ENCODE data around the gene TEDC1. TPM values are rescaled to one million over a fixed set of nuclear protein-coding genes. Genes with fewer than 3 reads are reported as not detected.

The TEDC1 gene
- total RNA-seq, 4 donors from 2014 or later, result 2.8 to 16.9 (median 5.4) TPM

GRCh38 chr14:105508069-105508468 lies 17.0 kb downstream of the TEDC1 start:
- WGBS, 2 donors, result 80 to 88% methylated on average over 16 of the region's 16 CpGs
- DNase-seq (ENCODE audit: low spot score in 2 of 2), result no peak
- intact Hi-C loops (cut with DNase I; ENCODE audit: low total_unique reads), result no loop called here
- H3K4me3 ChIP-seq (ENCODE audit: low read depth, poor library complexity, severe bottlenecking), result no peak overlapping the region
- TF ChIP-seq, protein P1, sequence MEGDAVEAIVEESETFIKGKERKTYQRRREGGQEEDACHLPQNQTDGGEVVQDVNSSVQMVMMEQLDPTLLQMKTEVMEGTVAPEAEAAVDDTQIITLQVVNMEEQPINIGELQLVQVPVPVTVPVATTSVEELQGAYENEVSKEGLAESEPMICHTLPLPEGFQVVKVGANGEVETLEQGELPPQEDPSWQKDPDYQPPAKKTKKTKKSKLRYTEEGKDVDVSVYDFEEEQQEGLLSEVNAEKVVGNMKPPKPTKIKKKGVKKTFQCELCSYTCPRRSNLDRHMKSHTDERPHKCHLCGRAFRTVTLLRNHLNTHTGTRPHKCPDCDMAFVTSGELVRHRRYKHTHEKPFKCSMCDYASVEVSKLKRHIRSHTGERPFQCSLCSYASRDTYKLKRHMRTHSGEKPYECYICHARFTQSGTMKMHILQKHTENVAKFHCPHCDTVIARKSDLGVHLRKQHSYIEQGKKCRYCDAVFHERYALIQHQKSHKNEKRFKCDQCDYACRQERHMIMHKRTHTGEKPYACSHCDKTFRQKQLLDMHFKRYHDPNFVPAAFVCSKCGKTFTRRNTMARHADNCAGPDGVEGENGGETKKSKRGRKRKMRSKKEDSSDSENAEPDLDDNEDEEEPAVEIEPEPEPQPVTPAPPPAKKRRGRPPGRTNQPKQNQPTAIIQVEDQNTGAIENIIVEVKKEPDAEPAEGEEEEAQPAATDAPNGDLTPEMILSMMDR (IDR thresholded peaks at IDR 0.05), result no peak
- TF ChIP-seq POLR2A (IDR thresholded peaks at IDR 0.05), result no peak

DNA sequence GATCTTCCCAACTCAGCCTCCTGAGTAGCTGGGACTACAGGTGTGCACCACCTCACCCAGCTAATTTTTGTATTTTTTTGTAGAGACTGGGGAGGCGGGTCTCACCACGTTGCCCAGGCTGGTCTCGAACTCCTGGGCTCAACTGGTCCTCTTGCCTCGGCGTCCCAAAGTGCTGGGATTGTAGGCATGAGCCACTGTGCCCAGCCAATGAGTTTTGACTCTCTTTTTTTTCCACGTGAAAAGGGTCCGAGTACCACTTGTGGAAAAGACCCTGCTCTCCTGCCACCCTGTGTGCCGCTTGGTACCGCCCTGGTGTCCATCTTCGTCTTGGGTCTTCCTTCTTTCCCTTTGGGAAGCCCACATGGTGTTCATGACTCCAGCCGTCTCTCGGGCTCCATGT lies 17.6 kb downstream of the TEDC1 start:
- H3K4me3 ChIP-seq (ENCODE audit: low read depth, poor library complexity, severe bottlenecking), result no peak overlapping the region
- no peak for DNase-seq (ENCODE audit: low spot score in 2 of 2)
- no peak for TF ChIP-seq POLR2A (IDR thresholded peaks at IDR 0.05)
- TF ChIP-seq, protein P1 (IDR thresholded peaks at IDR 0.05), result no peak
- 92 to 93% methylated on average over 12 of the region's 12 CpGs for WGBS, 2 donors
- intact Hi-C loops (cut with DNase I; ENCODE audit: low total_unique reads), result no loop called here

DNA sequence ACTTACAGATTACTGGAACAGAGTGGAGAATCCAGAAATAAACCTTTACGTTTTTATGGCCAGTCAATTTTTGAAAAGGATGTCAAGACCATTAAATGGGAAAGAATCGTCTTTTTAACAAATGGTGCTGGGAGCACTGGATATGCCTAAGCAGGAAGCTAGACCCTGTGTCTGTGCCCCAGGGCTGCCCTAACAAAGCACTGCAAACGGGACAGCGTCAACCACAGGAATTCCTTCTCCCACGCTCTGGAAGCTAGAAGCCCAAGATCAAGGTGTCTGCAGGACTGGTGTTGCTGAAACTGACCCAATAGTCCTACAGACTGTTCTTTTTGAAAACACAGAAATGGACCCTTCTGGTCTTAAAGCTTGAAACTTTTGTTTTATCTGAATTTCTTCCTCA lies 26.1 kb downstream of the TEDC1 start:
- 47 to 61% methylated on average over 5 of the region's 5 CpGs for WGBS, 2 donors
- intact Hi-C loops (cut with DNase I; ENCODE audit: low total_unique reads), result no loop called here
- no peak overlapping the region for H3K4me3 ChIP-seq (ENCODE audit: low read depth, poor library complexity, severe bottlenecking)
- no peak for TF ChIP-seq POLR2A (IDR thresholded peaks at IDR 0.05)
- TF ChIP-seq, protein P1 (IDR thresholded peaks at IDR 0.05), result no peak
- no peak for DNase-seq (ENCODE audit: low spot score in 2 of 2)

DNA sequence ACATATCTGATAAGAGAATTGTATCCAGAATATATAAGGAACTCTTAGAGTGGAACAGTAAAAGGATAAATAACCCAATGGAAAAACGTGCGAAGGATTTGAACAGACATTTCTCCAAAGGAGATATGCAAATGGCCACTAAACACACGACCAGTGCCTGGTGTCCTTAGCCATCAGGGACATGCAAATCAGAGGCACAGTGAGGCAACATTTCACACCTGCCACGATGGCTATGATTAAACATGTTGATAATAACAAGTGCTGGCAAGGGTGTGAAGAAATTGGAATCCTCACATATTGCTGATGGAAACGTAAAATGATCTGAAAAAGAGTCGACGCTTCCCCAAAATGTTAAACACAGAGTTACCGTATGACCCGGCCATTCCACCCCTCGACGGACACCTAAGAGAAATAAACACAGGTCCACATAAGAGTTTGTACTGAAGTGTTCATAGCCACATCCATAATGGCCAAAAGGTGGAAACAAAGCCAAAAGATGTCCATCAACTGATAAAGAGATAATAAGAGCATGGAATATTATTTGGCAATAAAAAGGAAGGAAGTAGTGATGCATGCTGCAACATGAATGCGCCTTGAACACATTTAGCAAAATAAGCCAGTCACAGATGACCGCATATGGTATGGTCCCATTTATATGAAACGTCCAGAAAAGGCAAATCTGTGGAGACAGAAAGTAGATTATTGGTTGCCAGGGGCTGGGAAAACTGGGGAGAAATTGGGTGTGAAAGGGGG lies 29.1 kb downstream of the TEDC1 start:
- TF ChIP-seq, protein P1 (IDR thresholded peaks at IDR 0.05), result no peak
- no peak for TF ChIP-seq POLR2A (IDR thresholded peaks at IDR 0.05)
- intact Hi-C loops (cut with DNase I; ENCODE audit: low total_unique reads), result no loop called here
- 68 to 69% methylated on average over 14 of the region's 14 CpGs for WGBS, 2 donors
- H3K4me3 ChIP-seq (ENCODE audit: low read depth, poor library complexity, severe bottlenecking), result no peak overlapping the region
- no peak for DNase-seq (ENCODE audit: low spot score in 2 of 2)

- H3K4me3 ChIP-seq (ENCODE audit: low read depth, poor library complexity, severe bottlenecking), result no peak overlapping the region
- intact Hi-C loops (cut with DNase I; ENCODE audit: low total_unique reads), result loop anchor here (5.0 kb wide), 1 partner anchor 158 kb away; no protein-coding TSS in a partner anchor
- DNase-seq (ENCODE audit: low spot score in 2 of 2), result no peak
- TF ChIP-seq POLR2A (IDR thresholded peaks at IDR 0.05), result no peak
- TF ChIP-seq, protein P1 (IDR thresholded peaks at IDR 0.05), result no peak
- WGBS, 2 donors, result 88 to 91% methylated on average over 9 of the region's 9 CpGs
Measured at GRCh38 chr14:105525326-105525725, 34.3 kb downstream of the TEDC1 start.

All from lower leg skin (tissue), 4 donors.